Keratinocyte (primary cell): ENCODE data around the gene SI. TPM values are rescaled to one million over a fixed set of nuclear protein-coding genes. Genes with fewer than 3 reads are reported as not detected.

Source experiments
- DNase-seq: peaks from one replicate; pipeline ENCODE4 v3.0.0-alpha.2; 2011; ENCODE audit warnings: low read depth, missing footprints, low spot score
- FAIRE-seq: peaks from 2 replicates; lab custom pipeline; 2011; peaks lifted over from hg19 to GRCh38; lab: Jason Lieb, UNC
- H2AFZ ChIP-seq: 2 replicates; pipeline ENCODE4 v1.6.0; 2012; ENCODE audit warnings: low read length, control low read depth, inconsistent platforms; ENCODE audit not compliant: control insufficient read depth
- H3K27ac ChIP-seq: 2 replicates; pipeline ENCODE4 v1.5.1; 2011; ENCODE audit warnings: low read length; ENCODE audit not compliant: control insufficient read depth, insufficient read depth
- H3K27me3 ChIP-seq: 3 replicates; pipeline ENCODE4 v1.6.0; 2011; ENCODE audit warnings: low read length; ENCODE audit not compliant: control insufficient read depth, insufficient read depth; ENCODE audit errors: extremely low read depth
- H3K36me3 ChIP-seq, 2 experiments: 2 replicates in 1 of 2; 3 replicates in 1 of 2; pipeline ENCODE4 v1.5.1; 2011; ENCODE audit warnings: low read length in 2 of 2, mild to moderate bottlenecking in 1 of 2; ENCODE audit not compliant: control insufficient read depth in 2 of 2, insufficient read depth in 2 of 2; ENCODE audit errors: extremely low read depth in 1 of 2
- H3K4me1 ChIP-seq: 3 replicates; pipeline ENCODE4 v1.5.1; 2011; ENCODE audit warnings: low read length; ENCODE audit not compliant: control insufficient read depth, insufficient read depth; ENCODE audit errors: extremely low read depth
- H3K4me2 ChIP-seq: 3 replicates; pipeline ENCODE4 v1.6.0; 2011; ENCODE audit warnings: low read depth, low read length; ENCODE audit not compliant: control insufficient read depth, insufficient read depth; ENCODE audit errors: extremely low read depth
- H3K4me3 ChIP-seq, 3 experiments: fragments of 200-600 bp in 1 of 3; sonication (generic) in 1 of 3; 2 replicates in 2 of 3; 3 replicates in 1 of 3; pipeline ENCODE4 v1.5.1; 2011 to 2016; ENCODE audit warnings: low read length in 3 of 3, mild to moderate bottlenecking in 3 of 3, control low read depth in 2 of 3, inconsistent platforms in 1 of 3, low read depth in 1 of 3, mixed read lengths in 1 of 3, mixed run types in 1 of 3, moderate library complexity in 1 of 3; ENCODE audit not compliant: control insufficient read depth in 2 of 3, insufficient read depth in 2 of 3; ENCODE audit errors: extremely low read depth in 1 of 3
- H3K79me2 ChIP-seq: 2 replicates; pipeline ENCODE4 v1.6.0; 2012; ENCODE audit warnings: low read length; ENCODE audit not compliant: control insufficient read depth, insufficient read depth
- H3K9ac ChIP-seq: 3 replicates; pipeline ENCODE4 v1.6.0; 2011; ENCODE audit warnings: low read length; ENCODE audit not compliant: control insufficient read depth, insufficient read depth; ENCODE audit errors: extremely low read depth
- H3K9me1 ChIP-seq: 3 replicates; pipeline ENCODE4 v1.6.0; 2011; ENCODE audit warnings: low read length; ENCODE audit not compliant: control insufficient read depth, insufficient read depth; ENCODE audit errors: extremely low read depth
- H3K9me3 ChIP-seq: 2 replicates; pipeline ENCODE4 v1.5.1; 2012; ENCODE audit warnings: low read depth, low read length; ENCODE audit not compliant: control insufficient read depth
- H4K20me1 ChIP-seq: 3 replicates; pipeline ENCODE4 v1.6.0; 2011; ENCODE audit warnings: low read length; ENCODE audit not compliant: control insufficient read depth, insufficient read depth; ENCODE audit errors: extremely low read depth
- CTCF ChIP-seq, 3 experiments: IDR thresholded peaks in 1 of 3; conservative IDR thresholded peaks in 1 of 3; optimal IDR thresholded peaks in 1 of 3; 2 replicates in 2 of 3; 3 replicates in 1 of 3; pipeline versions ENCODE3 to v1.5.1; 2011; ENCODE audit warnings: low read length in 3 of 3, mild to moderate bottlenecking in 3 of 3, moderate library complexity in 2 of 3, control low read depth in 1 of 3, inconsistent platforms in 1 of 3; ENCODE audit not compliant: insufficient read depth in 2 of 3; ENCODE audit errors: extremely low read depth in 1 of 3
- EZH2 ChIP-seq: IDR thresholded peaks from one replicate; pipeline ENCODE4 v1.6.1; 2012; ENCODE audit warnings: inconsistent platforms, mild to moderate bottlenecking, low read length, moderate library complexity
- dilution Hi-C: fragments of 300-500 bp; cut with MboI; formaldehyde crosslinking; loops from one replicate; pipeline ENCODE4 v1.7.0; 2020; ENCODE audit warnings: low sequenced_read_pairs; ENCODE audit not compliant: extremely low pct_ligation_motif_present
- polyA plus RNA-seq, 5 experiments: library from polyadenylated mRNA; depleted of rRNA in 3 of 5; stranded (reverse) in 3 of 5; stranded (forward) in 1 of 5; unstranded in 1 of 5; fragments of >200 nt; gene quantifications; 1 replicate in 1 of 5; 2 replicates in 3 of 5; 3 replicates in 1 of 5; pipeline versions ENCODE4 v1.2.1 to v1.2.3, GENCODE V29; 2011 to 2012; ENCODE audit warnings: missing spikeins in 2 of 5, low read depth in 1 of 5, low replicate concordance in 1 of 5

Gene SI
- polyA plus RNA-seq, 1 donor (not counting 4 experiments of a cell fraction or from before 2014, with no cell fraction given): not detected

GRCh38 chr3:165082650-165083049 is 4.4 kb upstream of the SI start:
- DNase-seq: no peak
- no peaks in the 10 kb centered on the region for H3K4me1 ChIP-seq
- no peak for FAIRE-seq
- no peaks in the 10 kb centered on the region for H3K9me3 ChIP-seq
- H2AFZ ChIP-seq: no peak overlapping the region
- H3K9me1 ChIP-seq: no peaks in the 10 kb centered on the region
- no peak overlapping the region for H3K9ac ChIP-seq
- dilution Hi-C loops: no loop called here
- H3K4me3 ChIP-seq: no peak overlapping the region
- H3K27ac ChIP-seq: no peak overlapping the region
- H3K27me3 ChIP-seq: no peaks in the 10 kb centered on the region
- no peaks in the 10 kb centered on the region for H3K79me2 ChIP-seq
- no peaks in the 10 kb centered on the region for H4K20me1 ChIP-seq
- TF ChIP-seq EZH2: no peak
- TF ChIP-seq CTCF (optimal IDR thresholded peaks at IDR 0.05 in 1 of 3, IDR thresholded peaks at IDR 0.05 in 1 of 3, conservative IDR thresholded peaks at IDR 0.05 in 1 of 3; ENCODE audit: extremely low read depth in 1 of 3, insufficient read depth in 2 of 3, low read length in 3 of 3): no peak
- no peak overlapping the region for H3K4me2 ChIP-seq
- no peaks in the 10 kb centered on the region for H3K36me3 ChIP-seq

- DNase-seq: no peak
- Histone ChIP-seq H3K27me3 (no peaks in the 10 kb centered on the region), H3K27ac (no peak overlapping the region), H3K9me1 (no peaks in the 10 kb centered on the region), H4K20me1 (no peaks in the 10 kb centered on the region), H3K4me3 (no peak overlapping the region), H3K79me2 (no peaks in the 10 kb centered on the region), H3K36me3 (no peaks in the 10 kb centered on the region), H3K4me2 (no peak overlapping the region), H2AFZ (no peak overlapping the region), H3K4me1 (no peaks in the 10 kb centered on the region), H3K9ac (no peak overlapping the region), H3K9me3 (no peaks in the 10 kb centered on the region)
- no peak for FAIRE-seq
- dilution Hi-C loops: no loop called here
- TF ChIP-seq CTCF (optimal IDR thresholded peaks at IDR 0.05 in 1 of 3, IDR thresholded peaks at IDR 0.05 in 1 of 3, conservative IDR thresholded peaks at IDR 0.05 in 1 of 3; ENCODE audit: extremely low read depth in 1 of 3, insufficient read depth in 2 of 3, low read length in 3 of 3): no peak
- TF ChIP-seq EZH2: no peak
Measured at GRCh38 chr3:165081183-165081582, 2.9 kb upstream of the SI start.
